ENCODE results near the gene FIBCD1.
"Not testable (repeated sequence)": the region's sequence is repeated elsewhere in the genome, so short reads cannot be mapped to it uniquely, and the experiment has no call there.

The FIBCD1 gene

DNA sequence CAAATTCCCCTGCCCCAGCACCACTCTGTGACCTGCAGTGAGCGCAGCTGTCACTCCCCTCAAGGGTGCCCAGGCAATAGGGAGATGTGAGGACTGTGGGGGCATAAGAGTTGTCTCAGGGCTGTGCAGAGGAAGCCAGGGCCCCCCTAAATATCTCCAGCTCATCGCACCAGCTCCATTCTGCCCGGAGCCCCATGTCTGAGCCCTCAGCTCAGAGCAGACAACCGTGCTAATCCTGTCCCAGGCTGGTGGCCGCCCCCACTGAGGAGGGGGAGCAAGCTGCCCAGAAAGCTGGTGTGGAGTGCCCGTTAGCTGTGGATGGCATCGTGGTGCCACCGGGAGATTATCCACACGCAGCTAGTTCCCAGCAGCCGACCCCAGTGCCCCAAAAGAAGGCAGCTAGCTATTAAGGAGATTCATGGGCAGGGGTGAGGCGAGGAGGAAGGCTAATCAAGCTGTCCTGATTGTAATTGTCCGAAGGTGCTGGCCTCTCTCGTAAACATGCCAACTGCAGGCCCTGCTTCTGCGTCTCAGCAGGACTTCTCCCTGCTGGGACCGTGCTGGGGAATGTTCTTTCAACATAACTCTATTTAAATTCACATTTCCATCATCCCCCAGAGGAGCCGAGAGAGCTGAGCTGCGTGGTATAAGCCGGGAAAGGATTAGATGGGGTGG is 17.0 kb upstream of the FIBCD1 start:
- DNase-seq (ENCODE audit: insufficient read length, low spot score): no peak
- no peak for FAIRE-seq

DNA sequence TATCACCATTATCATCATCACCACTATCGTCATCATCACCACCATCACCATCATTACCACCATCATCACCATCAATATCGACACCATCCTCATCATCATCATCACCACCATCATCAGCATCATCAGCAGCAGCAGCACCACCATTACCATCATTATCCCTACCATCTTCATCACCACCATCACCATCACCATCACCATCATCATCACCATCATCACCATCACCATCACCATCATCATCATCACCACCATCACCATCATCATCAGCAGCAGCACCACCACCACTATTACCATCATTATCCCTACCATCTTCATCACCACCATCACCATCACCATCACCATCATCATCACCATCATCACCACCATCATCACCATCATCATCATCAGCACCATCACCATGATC is 15.9 kb upstream of the FIBCD1 start:
- not testable (repeated sequence) for DNase-seq (ENCODE audit: insufficient read length, low spot score); FAIRE-seq

DNA sequence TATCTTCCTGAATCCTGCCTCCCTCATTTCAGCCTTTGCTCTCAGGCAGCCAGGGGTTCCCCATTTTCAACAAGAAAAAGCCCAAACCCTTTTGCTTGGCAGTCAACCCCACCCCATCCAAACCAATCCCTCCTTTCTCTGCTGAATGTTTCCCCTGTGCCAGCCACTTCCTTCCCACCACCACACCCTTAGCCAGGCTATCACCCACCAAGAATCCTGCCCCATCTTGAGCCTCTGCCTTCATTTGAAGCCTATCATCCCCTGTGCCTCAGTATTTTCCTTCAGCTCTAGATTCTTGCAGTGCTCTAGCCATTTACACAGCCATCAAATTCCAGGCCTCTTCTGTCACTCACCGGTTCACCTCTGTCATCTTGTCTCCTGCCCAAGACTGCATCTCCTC is 15.3 kb upstream of the FIBCD1 start:
- no peak for FAIRE-seq
- no peak for DNase-seq (ENCODE audit: insufficient read length, low spot score)

DNA sequence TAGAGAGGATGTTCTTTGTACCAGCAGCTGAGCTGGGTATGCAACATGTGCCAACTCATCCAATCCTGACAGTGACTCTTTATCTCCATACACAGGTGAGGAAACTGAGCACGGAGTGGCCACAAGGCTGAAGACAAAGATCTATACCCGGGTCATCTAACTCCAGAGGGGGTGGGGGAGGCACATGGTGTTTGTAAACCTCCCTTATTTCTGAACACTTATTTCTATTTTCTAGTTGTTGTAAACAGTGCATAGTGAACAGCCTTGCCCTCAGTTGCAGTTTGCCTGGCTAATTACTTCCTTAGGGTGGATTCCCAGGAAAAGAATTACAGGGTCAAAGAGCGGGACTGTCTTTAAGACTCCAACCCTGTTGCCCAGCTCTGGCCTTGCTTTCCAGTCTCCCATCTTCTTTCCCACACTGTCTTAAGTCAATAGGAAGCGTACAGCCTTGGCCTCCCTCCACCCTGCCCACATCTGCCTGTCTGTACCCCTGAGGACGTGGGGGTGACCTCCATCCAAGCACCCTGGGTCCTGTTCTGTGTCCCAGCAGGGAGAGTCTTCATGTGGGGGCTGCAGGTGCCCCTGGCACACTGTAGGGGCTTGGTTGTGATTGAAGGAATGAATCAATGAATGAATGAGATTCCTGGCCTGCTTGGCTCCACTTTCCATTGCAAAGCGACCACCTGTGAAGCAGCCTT is 13.2 kb upstream of the FIBCD1 start:
- FAIRE-seq: no peak
- DNase-seq (ENCODE audit: insufficient read length, low spot score): no peak

DNA sequence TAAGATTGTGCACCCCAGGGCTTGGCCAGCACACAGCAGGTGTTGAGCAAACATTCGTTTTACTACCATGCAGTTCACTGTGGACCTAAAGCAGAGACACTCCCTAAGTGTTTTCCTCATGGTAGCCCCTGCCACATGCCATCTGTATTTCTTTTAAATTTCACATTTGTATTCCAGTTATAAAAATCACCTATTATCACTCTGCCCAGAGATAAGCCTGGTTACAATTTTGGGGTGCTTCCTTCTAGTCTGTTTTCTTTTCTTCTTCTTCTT is 10.9 kb upstream of the FIBCD1 start:
- no peak for FAIRE-seq

DNA sequence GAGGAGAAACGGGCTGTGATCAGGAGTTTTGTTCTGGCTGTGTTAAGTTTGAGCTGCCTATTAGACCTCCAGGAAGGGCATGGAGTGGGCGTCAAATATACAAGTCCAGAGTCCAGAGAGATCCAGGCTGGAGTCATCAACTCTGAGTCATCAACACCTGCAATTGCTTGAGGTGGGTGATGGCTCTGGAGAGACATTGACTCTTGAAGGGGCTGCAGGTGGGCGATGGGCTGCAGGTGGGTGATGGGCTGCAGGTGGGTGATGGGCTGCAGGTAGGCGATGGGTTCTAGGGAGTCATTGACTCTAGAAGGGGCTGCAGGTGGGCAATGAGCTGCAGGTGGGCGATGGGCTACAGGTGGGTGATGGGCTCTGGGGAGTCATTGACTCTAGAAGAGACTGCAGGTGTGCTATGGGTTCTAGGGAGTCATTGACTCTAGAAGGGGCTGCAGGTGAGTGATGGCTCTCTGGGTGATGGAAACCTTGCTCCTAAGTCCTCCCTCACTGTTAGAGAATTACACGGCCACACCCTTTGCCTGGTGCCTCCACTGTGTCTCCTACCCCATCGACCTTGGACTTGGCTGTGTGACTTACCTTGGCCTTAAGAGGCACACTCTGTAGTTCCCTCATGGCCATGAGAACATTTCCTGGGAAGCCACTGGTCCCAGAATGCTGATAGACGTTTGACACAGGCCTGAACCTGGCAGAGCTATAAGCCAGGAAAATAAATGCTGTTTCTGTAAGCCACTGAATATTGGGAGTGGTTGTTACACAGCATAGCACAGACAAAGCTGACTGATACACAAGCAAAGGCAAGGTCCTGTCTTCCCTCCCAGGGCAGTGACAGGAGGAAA is 10.4 kb upstream of the FIBCD1 start:
- DNase-seq (ENCODE audit: insufficient read length, low spot score) (no peak), FAIRE-seq (no peak)

More for the DNA sequence above, 10.9 kb upstream of the FIBCD1 start:
- DNase-seq (ENCODE audit: insufficient read length, low spot score): no peak

DNA sequence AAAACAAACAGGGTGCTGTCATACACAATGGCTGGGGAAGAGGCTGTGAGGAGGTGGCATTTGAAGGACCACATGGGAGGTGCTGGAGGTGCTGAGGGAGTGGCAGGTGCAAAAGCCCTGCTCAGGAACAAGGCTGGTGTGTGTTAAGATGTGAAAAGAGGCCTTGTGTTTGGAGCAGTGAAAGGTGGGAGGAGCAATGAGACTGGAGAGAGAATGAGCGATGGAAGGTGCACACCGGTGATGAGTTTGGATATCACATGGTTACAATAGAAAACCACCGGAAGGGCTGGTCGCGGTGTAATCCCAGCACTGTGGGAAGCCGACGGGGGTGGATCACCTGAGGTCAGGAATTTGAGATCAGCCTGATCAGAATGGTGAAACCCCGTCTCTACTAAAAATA is 9.2 kb upstream of the FIBCD1 start:
- no peak for DNase-seq (ENCODE audit: insufficient read length, low spot score)

DNA sequence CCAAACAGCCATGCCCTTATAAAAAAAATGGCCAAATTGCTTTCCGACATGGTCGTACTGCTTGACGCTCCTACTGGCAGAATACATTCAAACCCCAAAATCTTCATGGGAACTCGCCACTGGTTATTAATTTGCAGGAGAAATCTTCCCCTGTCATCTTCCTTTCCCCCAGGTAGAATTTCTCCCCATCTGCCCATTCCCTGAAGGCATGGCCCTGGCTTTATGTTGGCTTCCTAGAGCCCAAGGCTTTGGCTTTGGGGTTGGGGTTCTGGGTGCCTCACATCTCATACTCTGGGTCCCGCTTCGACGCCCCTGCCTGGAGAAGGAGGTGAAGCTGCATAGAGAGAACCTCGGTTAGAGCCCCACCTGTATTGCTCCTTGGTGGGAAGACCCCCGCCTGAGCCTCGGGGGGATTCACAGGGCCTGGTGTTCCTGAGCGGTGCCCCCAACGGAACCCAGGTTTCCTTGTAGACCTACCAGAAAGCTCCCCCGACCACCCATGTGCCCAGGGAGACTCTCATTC is 8.6 kb upstream of the FIBCD1 start:
- no peak for FAIRE-seq
- no peak for DNase-seq (ENCODE audit: insufficient read length, low spot score)

More for the DNA sequence above, 9.2 kb upstream of the FIBCD1 start:
- FAIRE-seq: no peak

DNA sequence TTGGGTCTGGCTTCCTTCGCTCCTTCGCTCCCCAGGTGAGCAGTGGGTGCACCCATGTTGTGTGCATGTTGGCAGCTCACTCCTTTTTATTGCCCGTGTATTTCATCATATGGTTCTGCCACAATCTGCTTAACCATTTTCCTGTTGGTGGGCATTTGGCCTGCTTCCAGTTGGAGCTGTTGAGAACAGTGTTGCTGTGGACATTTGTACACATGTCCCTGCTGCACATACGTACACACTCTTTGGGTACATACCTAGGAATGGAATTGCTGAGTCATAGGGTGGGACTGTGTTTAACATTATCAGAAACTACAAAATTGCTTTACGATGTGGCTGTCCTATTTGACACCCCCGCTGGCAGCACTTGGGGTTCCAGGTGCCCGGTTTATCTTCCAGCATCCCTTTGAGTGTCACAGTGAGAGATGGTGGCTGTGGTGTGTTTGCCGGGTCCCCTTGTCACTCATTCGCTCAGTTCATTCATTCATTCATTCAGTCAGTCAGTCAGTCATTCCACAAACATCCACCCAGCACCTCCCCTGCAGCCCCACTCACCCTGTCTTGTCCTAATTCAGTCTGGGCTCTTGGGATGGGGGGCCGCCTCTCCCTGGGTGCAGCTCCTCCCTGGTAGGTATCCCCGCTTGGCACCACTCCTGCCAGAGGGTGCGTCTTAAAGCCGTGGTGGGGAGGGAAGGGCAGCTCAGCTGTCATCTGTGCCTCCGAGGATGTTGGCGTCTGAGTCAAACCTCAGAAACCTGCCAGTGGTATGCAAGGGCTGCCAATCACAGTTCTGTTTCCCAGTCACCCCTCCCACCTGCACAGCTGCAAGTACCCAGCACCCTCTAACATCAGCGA is 7.9 kb upstream of the FIBCD1 start:
- FAIRE-seq: no peak
- DNase-seq (ENCODE audit: insufficient read length, low spot score): no peak

DNA sequence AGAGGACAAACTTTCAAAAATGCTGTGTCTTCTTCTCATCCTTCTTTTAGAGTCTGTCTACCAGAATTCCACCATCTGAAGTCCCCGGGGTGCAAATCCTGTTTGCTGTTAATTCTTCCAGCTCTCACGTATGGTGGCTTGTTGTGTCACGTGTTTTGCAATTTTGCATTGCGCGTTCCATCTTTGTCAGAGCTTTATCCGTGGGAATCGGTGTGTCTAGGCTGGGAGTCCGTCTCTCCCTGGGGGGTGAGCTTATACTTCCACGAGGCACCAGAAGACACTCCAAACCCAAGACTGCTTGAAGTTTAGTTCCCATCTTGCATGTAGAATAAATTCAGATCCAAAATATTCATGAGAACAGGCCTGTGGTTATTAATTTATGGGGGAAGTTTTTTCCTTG is 6.1 kb upstream of the FIBCD1 start:
- FAIRE-seq: no peak
- DNase-seq (ENCODE audit: insufficient read length, low spot score): no peak

DNA sequence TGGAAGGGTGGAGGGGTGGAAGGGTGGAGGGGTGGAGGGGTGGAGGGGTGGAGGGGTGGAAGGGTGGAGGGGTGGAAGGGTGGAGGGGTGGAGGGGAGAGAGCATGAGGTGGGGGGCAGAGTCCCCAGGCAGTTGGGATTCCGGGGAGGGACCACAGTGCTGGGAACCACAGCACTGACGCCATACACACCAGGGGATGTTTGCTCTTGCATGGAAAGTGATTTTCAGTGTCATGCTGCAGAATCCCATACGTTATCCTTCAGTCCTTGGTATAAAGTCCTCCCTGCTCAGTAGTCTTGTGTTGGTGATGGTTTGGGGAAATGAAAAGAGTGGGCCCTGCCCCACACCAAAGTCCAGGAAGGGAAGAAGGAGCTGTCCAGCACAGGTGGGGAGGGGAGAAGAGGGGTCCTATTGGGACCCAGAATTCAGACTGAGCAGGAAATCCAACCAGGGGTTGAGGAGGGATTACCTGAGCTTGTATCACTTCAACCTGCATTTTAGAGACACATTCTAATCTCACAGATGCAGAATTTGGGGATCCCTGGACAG is 5.5 kb upstream of the FIBCD1 start:
- no peak for DNase-seq (ENCODE audit: insufficient read length, low spot score)
- FAIRE-seq: no peak

DNA sequence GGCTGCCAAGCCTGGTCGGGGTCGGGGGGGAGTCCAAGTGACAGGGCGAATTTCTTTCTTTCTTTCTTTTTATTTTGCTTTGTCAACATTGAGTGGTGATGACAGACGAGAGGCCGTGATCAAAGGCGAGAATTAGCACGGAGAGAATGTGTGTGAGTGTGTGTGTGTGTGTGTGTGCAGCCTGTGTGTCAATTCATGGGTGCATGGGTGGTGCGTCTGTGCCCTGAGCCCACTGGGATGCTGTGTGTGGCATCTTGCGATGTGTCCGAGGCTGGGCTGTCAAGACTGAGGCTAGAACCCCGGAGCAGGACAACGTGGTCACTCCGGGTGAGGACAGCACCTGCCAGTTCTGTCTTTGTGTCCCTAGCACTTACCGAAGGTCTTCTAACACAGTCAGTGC is 4.7 kb upstream of the FIBCD1 start:
- DNase-seq (ENCODE audit: insufficient read length, low spot score) (no peak), FAIRE-seq (no peak)

DNA sequence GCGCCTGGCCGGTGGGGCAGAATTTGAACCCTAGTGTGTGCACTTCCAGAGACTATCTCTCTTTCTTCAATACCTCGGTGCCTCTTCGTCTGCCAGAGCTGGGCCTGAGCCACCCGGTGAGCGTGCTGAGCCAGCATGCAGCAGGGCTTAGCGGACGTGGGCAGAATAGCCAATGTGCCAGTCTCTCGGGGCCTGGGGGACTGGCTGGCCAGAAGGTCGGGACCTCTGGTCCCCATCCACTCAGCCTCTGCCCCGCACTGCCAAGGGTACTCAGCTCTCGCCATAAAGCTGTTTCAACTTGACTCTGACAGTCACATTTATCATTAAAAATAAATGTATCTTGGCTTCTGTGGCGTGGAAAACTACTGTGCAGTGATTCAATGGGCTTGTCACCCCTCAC is 4.2 kb upstream of the FIBCD1 start:
- no peak for FAIRE-seq
- DNase-seq (ENCODE audit: insufficient read length, low spot score): no peak

DNA sequence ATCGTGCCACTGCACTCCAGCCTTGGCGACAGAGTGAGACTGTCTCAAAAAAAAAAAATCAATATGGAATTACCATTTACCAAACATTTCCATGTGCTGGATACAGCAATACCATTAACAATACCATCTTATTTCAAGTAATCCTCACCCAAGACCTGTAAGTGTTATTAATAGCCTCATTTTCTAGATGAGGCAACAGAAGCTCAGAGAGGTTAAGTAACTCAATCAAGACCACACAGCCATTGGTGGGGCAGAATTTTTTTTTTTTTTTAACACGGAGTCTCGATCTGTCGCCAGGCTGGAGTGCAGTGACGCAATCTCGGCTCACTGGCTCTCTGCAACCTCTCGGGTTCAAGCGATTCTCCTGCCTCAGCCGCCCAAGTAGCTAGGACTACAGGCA is 3.6 kb upstream of the FIBCD1 start:
- DNase-seq (ENCODE audit: insufficient read length, low spot score): no peak
- FAIRE-seq: no peak

DNA sequence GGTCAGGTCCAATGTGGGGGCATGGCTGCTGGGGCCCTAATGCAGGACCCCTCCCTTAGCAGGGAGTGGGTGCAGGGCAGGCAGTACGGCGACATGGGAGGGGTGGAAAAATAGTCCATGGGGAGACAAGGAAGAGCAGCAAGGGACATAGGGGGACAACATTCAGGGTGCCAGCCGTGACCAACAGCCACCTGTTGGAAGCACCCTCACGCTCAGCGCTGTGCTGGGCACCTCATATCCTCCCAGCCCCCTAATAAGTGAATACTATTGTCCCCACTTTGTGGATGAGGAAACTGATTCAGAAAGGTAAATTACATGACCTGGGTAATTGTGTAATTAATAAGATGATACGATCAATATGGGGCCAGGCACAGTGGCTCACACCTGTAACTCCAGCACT is 3.0 kb upstream of the FIBCD1 start:
- DNase-seq (ENCODE audit: insufficient read length, low spot score) (no peak), FAIRE-seq (no peak)

DNA sequence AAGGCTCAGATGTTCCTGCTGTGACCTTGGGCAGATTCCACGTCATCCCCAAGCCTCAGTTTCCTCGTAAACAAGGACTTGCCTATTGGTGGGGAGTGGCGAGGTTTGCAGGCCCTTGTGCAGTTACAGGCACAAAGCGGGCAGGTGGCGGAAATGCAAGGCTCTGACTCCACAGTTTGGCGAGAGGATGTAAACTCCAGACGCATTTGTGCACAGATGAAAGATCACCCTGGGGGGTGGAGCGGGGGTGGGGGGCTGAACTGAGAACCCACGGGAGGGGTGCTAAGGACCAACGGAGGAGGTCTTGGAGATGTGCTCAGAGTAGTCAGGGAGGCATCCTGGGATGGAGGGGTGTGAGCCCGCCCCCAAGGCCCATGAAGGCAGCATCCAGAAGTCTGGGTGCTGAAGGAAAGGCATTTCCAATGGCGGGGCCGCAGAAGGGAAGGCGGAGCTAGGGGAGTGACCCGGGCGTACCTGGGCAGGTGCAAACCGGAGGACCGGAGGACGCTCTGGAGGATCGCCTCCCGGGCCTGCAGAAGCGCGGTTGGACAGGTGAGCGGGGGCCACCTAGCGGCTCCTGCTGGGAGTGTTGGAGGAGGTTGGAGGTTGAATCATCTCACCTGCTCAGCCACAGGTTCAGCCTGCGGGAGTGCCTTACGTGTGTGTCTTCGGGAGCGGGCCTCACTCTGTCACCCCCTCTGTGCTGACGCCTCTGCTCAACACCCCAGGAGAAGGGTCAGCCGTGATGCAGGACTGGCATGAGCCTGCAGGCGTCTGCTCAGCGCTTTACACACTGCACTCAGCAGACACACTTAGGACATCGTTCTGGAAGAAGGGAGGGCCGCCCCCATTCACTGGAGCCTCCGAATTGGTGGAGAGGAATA is 1.9 kb upstream of the FIBCD1 start:
- DNase-seq (ENCODE audit: insufficient read length, low spot score): peak; percentile 95
- no peak for FAIRE-seq

DNA sequence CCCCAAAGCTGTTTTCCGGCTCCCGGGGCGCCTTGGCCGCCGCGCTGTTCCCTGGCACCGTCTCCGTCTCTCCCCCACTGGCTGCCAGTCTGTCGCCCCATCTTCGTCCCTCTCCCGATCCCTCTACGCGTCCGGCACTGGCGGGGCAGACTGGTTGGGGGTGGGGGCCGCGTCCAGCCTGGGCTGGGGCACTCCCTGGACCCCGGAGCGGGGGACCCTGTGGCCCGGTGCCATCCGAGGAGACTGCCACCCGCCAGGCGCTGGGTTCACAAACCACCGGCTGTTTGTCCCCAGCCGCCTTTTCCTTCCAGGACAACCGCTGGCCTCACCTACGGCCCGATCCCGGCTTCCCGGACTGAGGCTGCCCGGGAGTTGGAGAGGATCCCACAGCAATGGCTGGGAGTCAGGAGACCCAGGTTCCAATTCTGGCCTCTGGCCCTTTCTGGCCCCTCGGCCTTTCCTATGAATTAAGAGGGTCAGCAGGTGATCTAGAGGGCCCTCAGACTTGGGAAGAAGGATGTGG is 1.0 kb upstream of the FIBCD1 start:
- DNase-seq (ENCODE audit: insufficient read length, low spot score) (no peak), FAIRE-seq (no peak)

DNA sequence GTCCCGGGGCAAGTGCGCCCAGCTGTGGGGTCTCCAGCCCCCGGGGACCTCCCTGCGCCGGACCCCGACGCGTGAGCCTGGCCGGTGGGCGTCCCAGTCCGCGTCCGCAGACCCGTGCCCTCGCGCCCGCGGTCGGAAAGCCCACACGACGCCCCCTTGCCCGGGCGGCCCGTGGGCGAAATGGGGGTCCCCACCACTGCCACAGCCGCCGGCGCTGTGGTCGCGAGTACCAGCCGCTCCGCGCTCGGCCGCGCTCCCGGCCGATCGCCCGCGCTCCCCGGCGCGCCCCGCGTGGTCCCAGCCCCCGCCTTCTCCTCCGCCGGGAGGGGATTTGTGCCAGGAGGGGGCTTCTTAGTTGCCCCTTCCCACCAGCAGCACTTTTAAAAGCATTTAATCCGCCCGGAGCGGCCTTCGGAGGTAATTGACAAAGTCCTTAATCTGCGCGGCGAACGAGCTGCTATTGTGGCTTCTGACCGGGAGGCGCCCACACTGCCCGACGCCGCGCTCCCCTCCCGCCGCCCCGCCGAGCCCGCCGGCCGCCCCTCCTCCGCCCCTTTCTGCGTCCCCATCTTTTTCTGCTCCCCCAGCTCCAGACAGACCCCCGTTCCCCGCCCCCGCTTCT is 469 bp upstream of the FIBCD1 start:
- no peak for FAIRE-seq
- DNase-seq (ENCODE audit: insufficient read length, low spot score): no peak

DNA sequence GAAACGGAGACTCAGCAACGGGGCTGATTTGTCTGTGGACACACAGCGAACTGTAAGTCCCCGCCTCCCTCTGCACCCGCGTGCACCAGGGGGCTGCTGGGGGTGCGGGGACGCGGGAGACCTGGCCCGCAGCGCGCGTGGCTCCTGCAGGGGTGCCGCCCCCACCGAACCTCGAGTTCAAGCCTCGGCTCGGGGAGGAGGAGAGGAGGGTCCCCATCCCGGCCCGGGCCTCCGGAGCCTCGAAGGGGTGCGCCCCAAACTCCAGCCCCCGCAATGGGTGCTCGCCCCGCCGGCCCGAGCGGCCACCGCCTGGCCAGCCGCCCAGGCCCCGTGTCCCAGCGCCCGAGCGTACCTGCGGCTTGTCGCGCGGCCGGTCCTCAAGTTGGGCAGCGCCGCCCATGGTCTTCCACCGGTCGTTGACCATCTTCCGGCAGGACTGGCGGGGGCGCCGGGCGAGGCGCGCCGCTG is 829 bp downstream of the FIBCD1 start:
- FAIRE-seq: no peak
- DNase-seq (ENCODE audit: insufficient read length, low spot score): no peak
